H9 (cell line): ENCODE results near the gene OR10G2. TPM values are rescaled to one million over a fixed set of nuclear protein-coding genes. Genes with fewer than 3 reads are reported as not detected.

Source experiments
- DNase-seq: peaks from one replicate; pipeline ENCODE4 v3.0.0-alpha.2; 2017
- H2AFZ ChIP-seq: one replicate; pipeline ENCODE4 v1.6.1; 2013; ENCODE audit warnings: mild to moderate bottlenecking, low read length, control low read depth, moderate library complexity
- H2AK5ac ChIP-seq: 2 replicates; pipeline ENCODE4 v1.6.1; 2013; ENCODE audit warnings: low read length, control low read depth, mixed read lengths; ENCODE audit not compliant: insufficient read length
- H2BK120ac ChIP-seq: one replicate; pipeline ENCODE4 v1.6.1; 2013; ENCODE audit warnings: low read depth, mild to moderate bottlenecking, low read length, control low read depth, inconsistent platforms; ENCODE audit not compliant: poor library complexity, severe bottlenecking
- H2BK12ac ChIP-seq: 2 replicates; pipeline ENCODE4 v1.6.1; 2013; ENCODE audit warnings: low read length, control low read depth, mixed read lengths, low read depth; ENCODE audit not compliant: insufficient read length
- H2BK15ac ChIP-seq: 2 replicates; pipeline ENCODE4 v1.6.1; 2013; ENCODE audit warnings: low read depth, low read length, control low read depth
- H2BK20ac ChIP-seq: one replicate; pipeline ENCODE4 v1.6.1; 2013; ENCODE audit warnings: low read depth, mild to moderate bottlenecking, low read length, control low read depth, inconsistent platforms; ENCODE audit not compliant: poor library complexity, severe bottlenecking
- H2BK5ac ChIP-seq: 2 replicates; pipeline ENCODE4 v1.6.1; 2013; ENCODE audit warnings: low read length, control low read depth, mixed read lengths; ENCODE audit not compliant: insufficient read length
- H3K14ac ChIP-seq: 2 replicates; pipeline ENCODE4 v1.6.1; 2013; ENCODE audit warnings: low read length, control low read depth; ENCODE audit not compliant: insufficient read depth
- H3K18ac ChIP-seq: 2 replicates; pipeline ENCODE4 v1.6.1; 2013; ENCODE audit warnings: low read depth, mild to moderate bottlenecking, mixed read lengths, low read length, control low read depth; ENCODE audit not compliant: insufficient read length
- H3K23ac ChIP-seq: 2 replicates; pipeline ENCODE4 v1.6.1; 2013; ENCODE audit warnings: low read length, control low read depth, mixed read lengths, low read depth; ENCODE audit not compliant: insufficient read length
- H3K23me2 ChIP-seq: 2 replicates; pipeline ENCODE4 v1.6.1; 2013; ENCODE audit warnings: low read depth, mild to moderate bottlenecking, mixed read lengths, low read length, control low read depth; ENCODE audit not compliant: insufficient read length, poor library complexity, severe bottlenecking
- H3K27ac ChIP-seq: 2 replicates; pipeline ENCODE4 v1.5.1; 2013; ENCODE audit warnings: low read length, control low read depth, mixed read lengths, low read depth; ENCODE audit not compliant: insufficient read length
- H3K27me3 ChIP-seq: 2 replicates; pipeline ENCODE4 v1.6.1; 2013; ENCODE audit warnings: low read length, control low read depth, inconsistent platforms; ENCODE audit not compliant: insufficient read depth
- H3K4ac ChIP-seq: 2 replicates; pipeline ENCODE4 v1.6.1; 2013; ENCODE audit warnings: low read depth, mild to moderate bottlenecking, control low read depth, inconsistent platforms, low read length, moderate library complexity
- H3K4me1 ChIP-seq: 2 replicates; pipeline ENCODE4 v1.6.1; 2013; ENCODE audit warnings: low read length, control low read depth, inconsistent platforms; ENCODE audit not compliant: insufficient read depth
- H3K4me2 ChIP-seq: 2 replicates; pipeline ENCODE4 v1.6.1; 2013; ENCODE audit warnings: low read length, control low read depth, mixed read lengths; ENCODE audit not compliant: insufficient read length, insufficient read depth
- H3K56ac ChIP-seq: 2 replicates; pipeline ENCODE4 v1.6.1; 2013; ENCODE audit warnings: low read depth, mild to moderate bottlenecking, mixed read lengths, low read length, control low read depth; ENCODE audit not compliant: insufficient read length
- H3K79me1 ChIP-seq: 2 replicates; pipeline ENCODE4 v1.6.1; 2013; ENCODE audit warnings: low read depth, mild to moderate bottlenecking, moderate library complexity, low read length, control low read depth, inconsistent platforms; ENCODE audit not compliant: insufficient read depth, poor library complexity, severe bottlenecking
- H3K79me2 ChIP-seq: 2 replicates; pipeline ENCODE4 v1.6.1; 2013; ENCODE audit warnings: low read length, control low read depth, inconsistent platforms; ENCODE audit not compliant: insufficient read depth
- H3K9ac ChIP-seq: 2 replicates; pipeline ENCODE4 v1.6.1; 2013; ENCODE audit warnings: low read length, control low read depth, mixed read lengths; ENCODE audit not compliant: insufficient read length; ENCODE audit errors: extremely low read depth
- H3K9me3 ChIP-seq: one replicate; pipeline ENCODE4 v1.6.1; 2013; ENCODE audit warnings: low read depth, low read length, inconsistent platforms; ENCODE audit not compliant: control insufficient read depth
- H3T11ph ChIP-seq: one replicate; pipeline ENCODE4 v1.6.1; 2013; ENCODE audit warnings: mild to moderate bottlenecking, low read length, control low read depth, inconsistent platforms
- H4K20me1 ChIP-seq: one replicate; pipeline ENCODE4 v1.6.1; 2013; ENCODE audit not compliant: control insufficient read depth, insufficient read length, insufficient read depth
- H4K5ac ChIP-seq: 2 replicates; pipeline ENCODE4 v1.6.1; 2013; ENCODE audit warnings: low read depth, mild to moderate bottlenecking, mixed read lengths, low read length, control low read depth; ENCODE audit not compliant: insufficient read length
- H4K8ac ChIP-seq: replicated peaks from 2 replicates; pipeline ENCODE4 v1.6.1; 2013; ENCODE audit warnings: low read length, control low read depth, mixed read lengths, low read depth; ENCODE audit not compliant: insufficient read length
- H4K91ac ChIP-seq: 2 replicates; pipeline ENCODE4 v1.6.1; 2013; ENCODE audit warnings: low read depth, mild to moderate bottlenecking, moderate library complexity, mixed read lengths, low read length, control low read depth; ENCODE audit not compliant: insufficient read length
- H3K27ac Mint-ChIP-seq, 3 experiments: 2 replicates in 2 of 3; 3 replicates in 1 of 3; pipeline ENCODE4 v1.8.0; 2020 to 2021; ENCODE audit warnings: mixed read lengths in 3 of 3, mild to moderate bottlenecking in 1 of 3, moderate library complexity in 1 of 3
- H3K27me3 Mint-ChIP-seq: 2 replicates; pipeline ENCODE4 v1.8.0; 2021; ENCODE audit warnings: low read depth, mild to moderate bottlenecking, moderate library complexity, mixed read lengths
- H3K36me3 Mint-ChIP-seq, 3 experiments: 2 replicates in 2 of 3; 3 replicates in 1 of 3; pipeline ENCODE4 v1.8.0; 2020 to 2021; ENCODE audit warnings: low read depth in 3 of 3, mixed read lengths in 3 of 3; ENCODE audit not compliant: insufficient read depth in 1 of 3
- H3K4me1 Mint-ChIP-seq, 2 experiments: 2 replicates each; pipeline ENCODE4 v1.8.0; 2020; ENCODE audit warnings: mixed read lengths in 2 of 2
- H3K4me3 Mint-ChIP-seq, 2 experiments: 2 replicates in 1 of 2; 3 replicates in 1 of 2; pipeline ENCODE4 v1.8.0; 2020 to 2021; ENCODE audit warnings: mild to moderate bottlenecking in 2 of 2, mixed read lengths in 2 of 2, moderate library complexity in 1 of 2
- H3K9me3 Mint-ChIP-seq, 2 experiments: 2 replicates in 1 of 2; 3 replicates in 1 of 2; pipeline ENCODE4 v1.8.0; 2020; ENCODE audit warnings: mild to moderate bottlenecking in 2 of 2, mixed read lengths in 2 of 2, moderate library complexity in 1 of 2
- CTCF ChIP-seq: fragments of 200-600 bp; sonication (generic); conservative IDR thresholded peaks from 3 replicates; pipeline ENCODE4 v1.8.0; 2021; ENCODE audit warnings: antibody characterized with exemption, mild to moderate bottlenecking
- WGBS: extraction: QIAGEN DNeasy Blood & Tissue Kit; methylation state at CpG from one replicate; pipeline ENCODE4 v1.1.7; 2013; ENCODE audit warnings: missing lambda C conversion rate, low lambda C conversion rate, mixed read lengths; ENCODE audit not compliant: insufficient read length; ENCODE audit errors: extremely low coverage; 5-methylcytosine and 5-hydroxymethylcytosine counted together
- total RNA-seq: library from RNA; stranded (reverse); gene quantifications from 2 replicates; pipeline ENCODE4 v1.2.1, GENCODE V29; 2021

OR10G2 gene
- total RNA-seq, 1 experiment from 2014 or later: not detected

- Histone ChIP-seq H2BK5ac (no peak overlapping the region), H2AFZ (no peak overlapping the region), H3K79me2 (no peaks in the 10 kb centered on the region), H3K4ac (no peak overlapping the region), H3K56ac (no peak overlapping the region), H4K91ac (no peak overlapping the region), H3K79me1 (no peaks in the 10 kb centered on the region), H3T11ph (no peak overlapping the region), H3K14ac (no peak overlapping the region), H3K27ac (no peak overlapping the region), H2BK15ac (no peak overlapping the region), H3K23me2 (no peaks in the 10 kb centered on the region), H4K20me1 (no peaks in the 10 kb centered on the region), H2BK20ac (no peak overlapping the region), H3K4me1 (no peaks in the 10 kb centered on the region), H4K5ac (no peak overlapping the region), H2BK12ac (no peak overlapping the region), H2BK120ac (no peak overlapping the region), H3K27me3 (no peaks in the 10 kb centered on the region), H3K9ac (no peak overlapping the region), H3K9me3 (no peaks in the 10 kb centered on the region), H4K8ac (no peak overlapping the region), H3K18ac (no peak overlapping the region), H3K4me2 (no peak overlapping the region), H3K23ac (no peak overlapping the region), H2AK5ac (no peak overlapping the region)
- no peak overlapping the region for H3K4me3 Mint-ChIP-seq
- no peak overlapping the region for H3K27ac Mint-ChIP-seq
- H3K27me3 Mint-ChIP-seq: peaks cover 6% of the 10 kb centered on the region
- TF ChIP-seq CTCF: no peak
- H3K9me3 Mint-ChIP-seq: peaks cover 5 to 9% of the 10 kb centered on the region in 2 experiments; a peak in 4 of 5 replicates
- H3K4me1 Mint-ChIP-seq: no peaks in the 10 kb centered on the region
- no peaks in the 10 kb centered on the region for H3K36me3 Mint-ChIP-seq
- no peak for DNase-seq
- no CpG with 5 or more reads among the region's 2 CpGs for WGBS
Measured at GRCh38 chr14:21680072-21680471, 45.3 kb upstream of the OR10G2 start.
